H1 (cell line): ENCODE results near the gene BRINP3. TPM values are rescaled to one million over a fixed set of nuclear protein-coding genes. Genes with fewer than 3 reads are reported as not detected.

ENCODE experiments used
- CTCF ChIA-PET: fragments of 300-600 bp; sonication (Branson Sonifier 250); formaldehyde crosslinking; loops from one replicate; lab custom pipeline; 2021; ENCODE audit not compliant: partially characterized antibody; lab: Charles Lee
- POLR2A ChIA-PET: fragments of 300-600 bp; sonication (Branson Sonifier 250); formaldehyde crosslinking; loops from one replicate; lab custom pipeline; 2021; ENCODE audit warnings: inconsistent platforms; ENCODE audit not compliant: partially characterized antibody; lab: Charles Lee
- DNase-seq, 2 experiments: peaks; one replicate each; pipeline versions ENCODE4 v3.0.0 to v3.0.0-alpha.2; 2010 to 2022; ENCODE audit warnings: low spot score in 2 of 2, low read depth in 1 of 2, mixed read lengths in 1 of 2
- FAIRE-seq: peaks from 2 replicates; lab custom pipeline; 2011; peaks lifted over from hg19 to GRCh38; lab: Jason Lieb, UNC
- H2AFZ ChIP-seq: 2 replicates; pipeline ENCODE4 v1.8.1; 2012; ENCODE audit warnings: low read length, inconsistent platforms
- H2AK5ac ChIP-seq: 2 replicates; pipeline ENCODE4 v1.6.1; 2013; ENCODE audit warnings: low read depth, low read length
- H2BK120ac ChIP-seq: replicated peaks from 2 replicates; pipeline ENCODE3; 2013; ENCODE audit warnings: low read depth, low read length, inconsistent platforms
- H2BK12ac ChIP-seq: 2 replicates; pipeline ENCODE4 v1.6.1; 2013; ENCODE audit warnings: low read depth, low read length
- H2BK15ac ChIP-seq: 2 replicates; pipeline ENCODE4 v1.6.1; 2013; ENCODE audit warnings: low read length
- H2BK20ac ChIP-seq: 2 replicates; pipeline ENCODE4 v1.6.1; 2013; ENCODE audit warnings: low read length
- H2BK5ac ChIP-seq: 2 replicates; pipeline ENCODE4 v1.6.1; 2013; ENCODE audit warnings: low read depth, low read length
- H3K14ac ChIP-seq: 2 replicates; pipeline ENCODE4 v1.6.1; 2013; ENCODE audit warnings: inconsistent platforms; ENCODE audit not compliant: insufficient read length
- H3K18ac ChIP-seq: 2 replicates; pipeline ENCODE4 v1.6.1; 2013; ENCODE audit warnings: low read length; ENCODE audit errors: extremely low read depth
- H3K23ac ChIP-seq: 2 replicates; pipeline ENCODE4 v1.6.1; 2013; ENCODE audit warnings: inconsistent platforms; ENCODE audit not compliant: insufficient read length
- H3K23me2 ChIP-seq: 2 replicates; pipeline ENCODE4 v1.6.1; 2013; ENCODE audit warnings: low read depth, low read length
- H3K27ac ChIP-seq: 2 replicates; pipeline ENCODE4 v1.6.1; 2011; ENCODE audit warnings: low read depth, low read length, inconsistent platforms
- H3K27me3 ChIP-seq, 4 experiments: replicated peaks in 1 of 4; 1 replicate in 1 of 4; 2 replicates in 3 of 4; pipeline versions ENCODE4 v1.6.1 to v1.8.1; 2011 to 2013; ENCODE audit warnings: low read length in 3 of 4, mild to moderate bottlenecking in 3 of 4, inconsistent platforms in 2 of 4, mixed read lengths in 2 of 4, moderate library complexity in 1 of 4; ENCODE audit not compliant: control insufficient read depth in 3 of 4, insufficient read depth in 3 of 4; ENCODE audit errors: extremely low read depth in 1 of 4
- H3K36me3 ChIP-seq, 4 experiments: 2 replicates each; pipeline versions ENCODE4 v1.6.1 to v1.8.1; 2011 to 2013; ENCODE audit warnings: mild to moderate bottlenecking in 4 of 4, low read length in 3 of 4, moderate library complexity in 2 of 4, control low read depth in 1 of 4, inconsistent platforms in 1 of 4; ENCODE audit not compliant: insufficient read depth in 4 of 4, control insufficient read depth in 2 of 4
- H3K4ac ChIP-seq: replicated peaks from 2 replicates; pipeline ENCODE3; 2013; ENCODE audit warnings: low read length, low read depth, mixed read lengths, inconsistent platforms; ENCODE audit not compliant: insufficient read length
- H3K4me1 ChIP-seq, 4 experiments: replicated peaks in 1 of 4; 1 replicate in 1 of 4; 2 replicates in 3 of 4; pipeline versions ENCODE4 v1.6.1 to v1.8.1; 2011 to 2013; ENCODE audit warnings: low read length in 3 of 4, inconsistent platforms in 2 of 4, mixed read lengths in 1 of 4; ENCODE audit not compliant: insufficient read depth in 4 of 4, control insufficient read depth in 3 of 4
- H3K4me2 ChIP-seq, 2 experiments: 2 replicates each; pipeline versions ENCODE4 v1.6.1 to v1.8.1; 2011 to 2013; ENCODE audit warnings: low read depth in 2 of 2, low read length in 2 of 2, control low read depth in 1 of 2, inconsistent platforms in 1 of 2, mild to moderate bottlenecking in 1 of 2; ENCODE audit not compliant: insufficient read depth in 1 of 2
- H3K4me3 ChIP-seq, 4 experiments: fragments of 200-600, 300-600 bp in 1 of 4; sonication (generic), shearing (Covaris generic), sonication (Bioruptor Twin) in 1 of 4; 2 replicates each; pipeline versions ENCODE4 v1.5.1 to v1.8.1; 2011 to 2016; ENCODE audit warnings: low read length in 4 of 4, low read depth in 3 of 4, control low read depth in 2 of 4, inconsistent platforms in 2 of 4, mild to moderate bottlenecking in 2 of 4, mixed read lengths in 1 of 4, moderate library complexity in 1 of 4; ENCODE audit not compliant: insufficient read depth in 2 of 4; ENCODE audit errors: extremely low read depth in 1 of 4
- H3K56ac ChIP-seq: replicated peaks from 2 replicates; pipeline ENCODE3; 2013; ENCODE audit warnings: low read depth, mild to moderate bottlenecking, mixed read lengths, low read length, inconsistent platforms; ENCODE audit not compliant: insufficient read length
- H3K79me1 ChIP-seq: 2 replicates; pipeline ENCODE4 v1.6.1; 2013; ENCODE audit warnings: low read depth, low read length, control low read depth
- H3K79me2 ChIP-seq, 2 experiments: 2 replicates each; pipeline versions ENCODE4 v1.6.1 to v1.8.1; 2012 to 2013; ENCODE audit warnings: low read length in 2 of 2, mild to moderate bottlenecking in 2 of 2, inconsistent platforms in 1 of 2; ENCODE audit not compliant: insufficient read depth in 2 of 2, control insufficient read depth in 1 of 2
- H3K9ac ChIP-seq, 4 experiments: replicated peaks in 1 of 4; 1 replicate in 1 of 4; 2 replicates in 3 of 4; pipeline versions ENCODE4 v1.6.1 to v1.8.1; 2011 to 2013; ENCODE audit warnings: low read depth in 3 of 4, low read length in 3 of 4, control low read depth in 2 of 4, mild to moderate bottlenecking in 2 of 4, moderate library complexity in 2 of 4, inconsistent platforms in 1 of 4; ENCODE audit errors: extremely low read depth in 1 of 4
- H3K9me3 ChIP-seq, 2 experiments: 2 replicates each; pipeline versions ENCODE4 v1.6.1 to v1.8.1; 2012 to 2013; ENCODE audit warnings: mild to moderate bottlenecking in 2 of 2, moderate library complexity in 2 of 2, control low read depth in 1 of 2, inconsistent platforms in 1 of 2, low read depth in 1 of 2, low read length in 1 of 2, mixed read lengths in 1 of 2; ENCODE audit not compliant: insufficient read depth in 2 of 2
- H4K20me1 ChIP-seq, 2 experiments: replicated peaks in 1 of 2; 2 replicates each; pipeline versions ENCODE3 to v1.8.1; 2011 to 2013; ENCODE audit warnings: inconsistent platforms in 2 of 2, low read length in 2 of 2, mild to moderate bottlenecking in 1 of 2; ENCODE audit not compliant: insufficient read depth in 2 of 2, control insufficient read depth in 1 of 2
- H4K5ac ChIP-seq: 2 replicates; pipeline ENCODE4 v1.6.1; 2013; ENCODE audit warnings: low read length, low read depth, mixed read lengths, inconsistent platforms; ENCODE audit not compliant: insufficient read length
- H4K8ac ChIP-seq: 2 replicates; pipeline ENCODE4 v1.8.0; 2013; ENCODE audit warnings: mild to moderate bottlenecking, moderate library complexity, low read length, inconsistent platforms; ENCODE audit not compliant: insufficient read depth; ENCODE audit errors: extremely low read depth
- H4K91ac ChIP-seq: replicated peaks from 2 replicates; pipeline ENCODE3; 2013; ENCODE audit warnings: low read length, mixed read lengths, inconsistent platforms; ENCODE audit not compliant: insufficient read length
- WGBS, 2 experiments: shearing (Covaris generic) in 1 of 2; methylation state at CpG; one replicate each; pipeline versions ENCODE4 v1.1.6 to v1.1.7; 2013 to 2015; ENCODE audit warnings: low lambda C conversion rate in 2 of 2, mixed read lengths in 2 of 2, inconsistent platforms in 1 of 2, low coverage in 1 of 2, missing lambda C conversion rate in 1 of 2; ENCODE audit not compliant: insufficient replicate concordance in 2 of 2, insufficient coverage in 1 of 2, insufficient read length in 1 of 2; ENCODE audit errors: extremely low coverage in 1 of 2, missing lambda C conversion rate in 1 of 2; 5-methylcytosine and 5-hydroxymethylcytosine counted together
- polyA plus RNA-seq, 7 experiments: library from polyadenylated mRNA; depleted of rRNA in 3 of 7; stranded (reverse) in 5 of 7; unstranded in 2 of 7; fragments of >200 nt in 5 of 7; fragments of 200-250 nt in 2 of 7; gene quantifications; 1 replicate in 5 of 7; 2 replicates in 1 of 7; 4 replicates in 1 of 7; pipeline versions ENCODE4 v1.2.1 to v1.2.3, GENCODE V29; 2011 to 2013; ENCODE audit warnings: missing spikeins in 2 of 7, mixed read lengths in 2 of 7
- total RNA-seq: library from RNA; stranded (reverse); fragmentation: NEBNext Ultra II Directional; extraction: Animal tissue kit (Norgen Biotek cat#: 25700); gene quantifications from 2 replicates; pipeline ENCODE4 v1.2.1, GENCODE V29; 2021

The BRINP3 gene
- total and polyA plus RNA-seq, 2 of the 8 experiments (the other 6 are each of a cell fraction or from before 2014, with no cell fraction given), result not detected

DNA sequence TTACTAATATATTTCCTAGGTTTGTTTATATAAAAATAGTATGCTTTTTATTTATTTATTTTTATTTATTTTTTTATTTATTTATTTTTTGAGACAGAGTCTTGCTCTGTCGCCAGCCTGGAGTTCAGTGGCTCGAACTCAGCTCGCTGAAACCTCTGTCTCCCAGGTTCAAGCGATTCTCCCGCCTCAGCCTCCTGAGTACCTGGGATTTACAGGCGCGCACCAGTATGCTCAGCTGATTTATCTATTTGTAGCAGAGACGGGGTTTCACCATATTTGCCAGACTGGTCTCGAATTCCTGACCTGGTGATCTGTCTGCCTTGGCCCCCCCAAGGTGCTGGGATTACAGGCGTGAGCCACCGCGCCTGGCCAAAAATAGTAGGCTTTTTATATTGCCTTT, 33.2 kb downstream of the BRINP3 start:
- Histone ChIP-seq H2BK5ac (no peak overlapping the region), H4K20me1 (no peaks in the 10 kb centered on the region), H3K23me2 (no peaks in the 10 kb centered on the region; the same call in 1 of the 2 replicates), H3K9ac (no peak overlapping the region), H3K56ac (no peak overlapping the region), H3K18ac (no peak overlapping the region), H2BK120ac (no peak overlapping the region), H3K36me3 (no peaks in the 10 kb centered on the region), H3K4me3 (no peak overlapping the region), H3K4me1 (peaks cover 0 to 2% (median 0%) of the 10 kb centered on the region in 4 experiments; a peak in 1 of 7 replicates), H3K27ac (no peak overlapping the region), H4K91ac (no peak overlapping the region), H4K8ac (no peak overlapping the region), H2BK20ac (no peak overlapping the region), H3K27me3 (no peaks in the 10 kb centered on the region), H2AK5ac (no peak overlapping the region), H2BK12ac (no peak overlapping the region), H3K4ac (no peak overlapping the region), H3K79me1 (no peaks in the 10 kb centered on the region), H3K4me2 (no peak overlapping the region), H4K5ac (no peak overlapping the region), H3K9me3 (no peaks in the 10 kb centered on the region), H3K14ac (no peak overlapping the region), H3K23ac (no peak overlapping the region), H3K79me2 (no peaks in the 10 kb centered on the region), H2BK15ac (no peak overlapping the region), H2AFZ (no peak overlapping the region)
- no peak for DNase-seq
- POLR2A ChIA-PET, result no interaction called here
- WGBS, 2 experiments, result 95% methylated on average over 12 of the region's 12 CpGs; no CpG with 5 or more reads in 1 of the 2 experiments
- FAIRE-seq, result no peak
- CTCF ChIA-PET, result interaction anchor here (0.6 kb wide), 2 partner anchors 1064 to 1787 kb away, joined by 3 read pairs; no protein-coding TSS in a partner anchor
